H1 (cell line): ENCODE results near the gene CFDP1. TPM values are rescaled to one million over a fixed set of nuclear protein-coding genes. Genes with fewer than 3 reads are reported as not detected.

ENCODE experiments used
- CTCF ChIA-PET: fragments of 300-600 bp; sonication (Branson Sonifier 250); formaldehyde crosslinking; loops from one replicate; lab custom pipeline; 2021; ENCODE audit not compliant: partially characterized antibody; lab: Charles Lee
- POLR2A ChIA-PET: fragments of 300-600 bp; sonication (Branson Sonifier 250); formaldehyde crosslinking; loops from one replicate; lab custom pipeline; 2021; ENCODE audit warnings: inconsistent platforms; ENCODE audit not compliant: partially characterized antibody; lab: Charles Lee
- DNase-seq, 2 experiments: peaks; one replicate each; pipeline versions ENCODE4 v3.0.0 to v3.0.0-alpha.2; 2010 to 2022; ENCODE audit warnings: low spot score in 2 of 2, low read depth in 1 of 2, mixed read lengths in 1 of 2
- FAIRE-seq: peaks from 2 replicates; lab custom pipeline; 2011; peaks lifted over from hg19 to GRCh38; lab: Jason Lieb, UNC
- H2AFZ ChIP-seq: 2 replicates; pipeline ENCODE4 v1.8.1; 2012; ENCODE audit warnings: low read length, inconsistent platforms
- H2AK5ac ChIP-seq: 2 replicates; pipeline ENCODE4 v1.6.1; 2013; ENCODE audit warnings: low read depth, low read length
- H2BK120ac ChIP-seq: replicated peaks from 2 replicates; pipeline ENCODE3; 2013; ENCODE audit warnings: low read depth, low read length, inconsistent platforms
- H2BK12ac ChIP-seq: 2 replicates; pipeline ENCODE4 v1.6.1; 2013; ENCODE audit warnings: low read depth, low read length
- H2BK15ac ChIP-seq: 2 replicates; pipeline ENCODE4 v1.6.1; 2013; ENCODE audit warnings: low read length
- H2BK20ac ChIP-seq: 2 replicates; pipeline ENCODE4 v1.6.1; 2013; ENCODE audit warnings: low read length
- H2BK5ac ChIP-seq: 2 replicates; pipeline ENCODE4 v1.6.1; 2013; ENCODE audit warnings: low read depth, low read length
- H3K14ac ChIP-seq: 2 replicates; pipeline ENCODE4 v1.6.1; 2013; ENCODE audit warnings: inconsistent platforms; ENCODE audit not compliant: insufficient read length
- H3K18ac ChIP-seq: 2 replicates; pipeline ENCODE4 v1.6.1; 2013; ENCODE audit warnings: low read length; ENCODE audit errors: extremely low read depth
- H3K23ac ChIP-seq: 2 replicates; pipeline ENCODE4 v1.6.1; 2013; ENCODE audit warnings: inconsistent platforms; ENCODE audit not compliant: insufficient read length
- H3K23me2 ChIP-seq: 2 replicates; pipeline ENCODE4 v1.6.1; 2013; ENCODE audit warnings: low read depth, low read length
- H3K27ac ChIP-seq: 2 replicates; pipeline ENCODE4 v1.6.1; 2011; ENCODE audit warnings: low read depth, low read length, inconsistent platforms
- H3K27me3 ChIP-seq, 4 experiments: replicated peaks in 1 of 4; 1 replicate in 1 of 4; 2 replicates in 3 of 4; pipeline versions ENCODE4 v1.6.1 to v1.8.1; 2011 to 2013; ENCODE audit warnings: low read length in 3 of 4, mild to moderate bottlenecking in 3 of 4, inconsistent platforms in 2 of 4, mixed read lengths in 2 of 4, moderate library complexity in 1 of 4; ENCODE audit not compliant: control insufficient read depth in 3 of 4, insufficient read depth in 3 of 4; ENCODE audit errors: extremely low read depth in 1 of 4
- H3K36me3 ChIP-seq, 4 experiments: 2 replicates each; pipeline versions ENCODE4 v1.6.1 to v1.8.1; 2011 to 2013; ENCODE audit warnings: mild to moderate bottlenecking in 4 of 4, low read length in 3 of 4, moderate library complexity in 2 of 4, control low read depth in 1 of 4, inconsistent platforms in 1 of 4; ENCODE audit not compliant: insufficient read depth in 4 of 4, control insufficient read depth in 2 of 4
- H3K4ac ChIP-seq: replicated peaks from 2 replicates; pipeline ENCODE3; 2013; ENCODE audit warnings: low read length, low read depth, mixed read lengths, inconsistent platforms; ENCODE audit not compliant: insufficient read length
- H3K4me1 ChIP-seq, 4 experiments: replicated peaks in 1 of 4; 1 replicate in 1 of 4; 2 replicates in 3 of 4; pipeline versions ENCODE4 v1.6.1 to v1.8.1; 2011 to 2013; ENCODE audit warnings: low read length in 3 of 4, inconsistent platforms in 2 of 4, mixed read lengths in 1 of 4; ENCODE audit not compliant: insufficient read depth in 4 of 4, control insufficient read depth in 3 of 4
- H3K4me2 ChIP-seq, 2 experiments: 2 replicates each; pipeline versions ENCODE4 v1.6.1 to v1.8.1; 2011 to 2013; ENCODE audit warnings: low read depth in 2 of 2, low read length in 2 of 2, control low read depth in 1 of 2, inconsistent platforms in 1 of 2, mild to moderate bottlenecking in 1 of 2; ENCODE audit not compliant: insufficient read depth in 1 of 2
- H3K4me3 ChIP-seq, 4 experiments: fragments of 200-600, 300-600 bp in 1 of 4; sonication (generic), shearing (Covaris generic), sonication (Bioruptor Twin) in 1 of 4; 2 replicates each; pipeline versions ENCODE4 v1.5.1 to v1.8.1; 2011 to 2016; ENCODE audit warnings: low read length in 4 of 4, low read depth in 3 of 4, control low read depth in 2 of 4, inconsistent platforms in 2 of 4, mild to moderate bottlenecking in 2 of 4, mixed read lengths in 1 of 4, moderate library complexity in 1 of 4; ENCODE audit not compliant: insufficient read depth in 2 of 4; ENCODE audit errors: extremely low read depth in 1 of 4
- H3K56ac ChIP-seq: replicated peaks from 2 replicates; pipeline ENCODE3; 2013; ENCODE audit warnings: low read depth, mild to moderate bottlenecking, mixed read lengths, low read length, inconsistent platforms; ENCODE audit not compliant: insufficient read length
- H3K79me1 ChIP-seq: 2 replicates; pipeline ENCODE4 v1.6.1; 2013; ENCODE audit warnings: low read depth, low read length, control low read depth
- H3K79me2 ChIP-seq, 2 experiments: 2 replicates each; pipeline versions ENCODE4 v1.6.1 to v1.8.1; 2012 to 2013; ENCODE audit warnings: low read length in 2 of 2, mild to moderate bottlenecking in 2 of 2, inconsistent platforms in 1 of 2; ENCODE audit not compliant: insufficient read depth in 2 of 2, control insufficient read depth in 1 of 2
- H3K9ac ChIP-seq, 4 experiments: replicated peaks in 1 of 4; 1 replicate in 1 of 4; 2 replicates in 3 of 4; pipeline versions ENCODE4 v1.6.1 to v1.8.1; 2011 to 2013; ENCODE audit warnings: low read depth in 3 of 4, low read length in 3 of 4, control low read depth in 2 of 4, mild to moderate bottlenecking in 2 of 4, moderate library complexity in 2 of 4, inconsistent platforms in 1 of 4; ENCODE audit errors: extremely low read depth in 1 of 4
- H3K9me3 ChIP-seq, 2 experiments: 2 replicates each; pipeline versions ENCODE4 v1.6.1 to v1.8.1; 2012 to 2013; ENCODE audit warnings: mild to moderate bottlenecking in 2 of 2, moderate library complexity in 2 of 2, control low read depth in 1 of 2, inconsistent platforms in 1 of 2, low read depth in 1 of 2, low read length in 1 of 2, mixed read lengths in 1 of 2; ENCODE audit not compliant: insufficient read depth in 2 of 2
- H4K20me1 ChIP-seq, 2 experiments: replicated peaks in 1 of 2; 2 replicates each; pipeline versions ENCODE3 to v1.8.1; 2011 to 2013; ENCODE audit warnings: inconsistent platforms in 2 of 2, low read length in 2 of 2, mild to moderate bottlenecking in 1 of 2; ENCODE audit not compliant: insufficient read depth in 2 of 2, control insufficient read depth in 1 of 2
- H4K5ac ChIP-seq: 2 replicates; pipeline ENCODE4 v1.6.1; 2013; ENCODE audit warnings: low read length, low read depth, mixed read lengths, inconsistent platforms; ENCODE audit not compliant: insufficient read length
- H4K8ac ChIP-seq: 2 replicates; pipeline ENCODE4 v1.8.0; 2013; ENCODE audit warnings: mild to moderate bottlenecking, moderate library complexity, low read length, inconsistent platforms; ENCODE audit not compliant: insufficient read depth; ENCODE audit errors: extremely low read depth
- H4K91ac ChIP-seq: replicated peaks from 2 replicates; pipeline ENCODE3; 2013; ENCODE audit warnings: low read length, mixed read lengths, inconsistent platforms; ENCODE audit not compliant: insufficient read length
- CEBPB ChIP-seq: IDR thresholded peaks from 2 replicates; pipeline ENCODE4 v1.6.1; 2012; ENCODE audit warnings: low read depth, low read length
- WGBS, 2 experiments: shearing (Covaris generic) in 1 of 2; methylation state at CpG; one replicate each; pipeline versions ENCODE4 v1.1.6 to v1.1.7; 2013 to 2015; ENCODE audit warnings: low lambda C conversion rate in 2 of 2, mixed read lengths in 2 of 2, inconsistent platforms in 1 of 2, low coverage in 1 of 2, missing lambda C conversion rate in 1 of 2; ENCODE audit not compliant: insufficient replicate concordance in 2 of 2, insufficient coverage in 1 of 2, insufficient read length in 1 of 2; ENCODE audit errors: extremely low coverage in 1 of 2, missing lambda C conversion rate in 1 of 2; 5-methylcytosine and 5-hydroxymethylcytosine counted together
- polyA plus RNA-seq, 7 experiments: library from polyadenylated mRNA; depleted of rRNA in 3 of 7; stranded (reverse) in 5 of 7; unstranded in 2 of 7; fragments of >200 nt in 5 of 7; fragments of 200-250 nt in 2 of 7; gene quantifications; 1 replicate in 5 of 7; 2 replicates in 1 of 7; 4 replicates in 1 of 7; pipeline versions ENCODE4 v1.2.1 to v1.2.3, GENCODE V29; 2011 to 2013; ENCODE audit warnings: missing spikeins in 2 of 7, mixed read lengths in 2 of 7
- total RNA-seq: library from RNA; stranded (reverse); fragmentation: NEBNext Ultra II Directional; extraction: Animal tissue kit (Norgen Biotek cat#: 25700); gene quantifications from 2 replicates; pipeline ENCODE4 v1.2.1, GENCODE V29; 2021

CFDP1 gene
- total and polyA plus RNA-seq, 2 of the 8 experiments (the other 6 are each of a cell fraction or from before 2014, with no cell fraction given), result 25.5 to 77.3 TPM

DNA sequence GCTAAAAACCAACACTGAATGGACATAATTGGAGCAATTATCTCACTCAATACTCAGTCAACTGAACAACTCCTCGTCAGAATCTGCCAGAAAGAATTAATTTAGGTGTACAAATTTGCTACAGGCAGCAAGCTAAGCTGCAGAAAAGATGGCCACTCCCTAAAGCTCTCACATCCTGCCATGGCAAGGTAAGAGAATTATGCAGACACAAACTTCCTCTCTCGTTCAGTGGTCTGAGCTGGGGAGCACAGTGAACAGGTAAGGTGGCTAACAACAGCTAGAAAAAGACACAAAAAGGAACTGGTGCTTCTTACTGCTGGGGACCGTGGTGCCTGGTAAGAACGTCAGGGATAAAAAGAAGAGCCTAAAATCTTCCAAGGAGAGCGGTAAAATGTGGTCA lies 107.0 kb downstream of the CFDP1 start:
- no peak for TF ChIP-seq CEBPB
- TF ChIP-seq, all 59 proteins: peak for 0
- H2BK12ac ChIP-seq, result no peak overlapping the region

More for the DNA sequence above, 107.0 kb downstream of the CFDP1 start:
- H2BK15ac ChIP-seq, result no peak overlapping the region
- no peak overlapping the region for H3K27ac ChIP-seq
- no peak overlapping the region for H2BK20ac ChIP-seq
- no peaks in the 10 kb centered on the region; a peak in 1 of 8 replicates for H3K36me3 ChIP-seq
- no peaks in the 10 kb centered on the region; the same call in 1 of the 2 replicates for H3K79me1 ChIP-seq
- H3K27me3 ChIP-seq, result no peaks in the 10 kb centered on the region
- H3K4ac ChIP-seq, result no peak overlapping the region
- H3K9ac ChIP-seq, result no peak overlapping the region
- no peaks in the 10 kb centered on the region for H3K23me2 ChIP-seq
- H4K20me1 ChIP-seq, result peaks cover 0 to 2% of the 10 kb centered on the region in 2 experiments
- no peak overlapping the region for H3K56ac ChIP-seq
- H2AFZ ChIP-seq, result no peak overlapping the region
- no peak overlapping the region for H4K8ac ChIP-seq
- 91% methylated on average over 5 of the region's 5 CpGs; no CpG with 5 or more reads in 1 of the 2 experiments for whole genome bisulfite sequencing, 2 experiments
- H3K23ac ChIP-seq, result no peak overlapping the region
- no peak overlapping the region for H2BK120ac ChIP-seq
- no peak overlapping the region for H3K4me2 ChIP-seq
- POLR2A ChIA-PET, result interaction anchor here (1.0 to 1.9 kb wide), 2 partner anchors 12 to 14 kb away, joined by 3 to 6 read pairs; no protein-coding TSS in a partner anchor
- no peaks in the 10 kb centered on the region for H3K9me3 ChIP-seq
- CTCF ChIA-PET, result interaction anchor here (0.9 to 2.2 kb wide), 6 partner anchors 8 to 72 kb away, joined by 3 to 8 read pairs (median 3); no protein-coding TSS in a partner anchor
- no peak for FAIRE-seq
- H2BK5ac ChIP-seq, result no peak overlapping the region
- no peaks in the 10 kb centered on the region; a peak in 1 of 4 replicates for H3K79me2 ChIP-seq
- no peak overlapping the region for H3K4me3 ChIP-seq
- no peak overlapping the region for H4K91ac ChIP-seq
- no peak overlapping the region for H3K18ac ChIP-seq
- no peak overlapping the region for H4K5ac ChIP-seq
- no peak for DNase-seq
- no peak overlapping the region for H3K14ac ChIP-seq
- peaks cover 0 to 2% (median 0%) of the 10 kb centered on the region in 4 experiments; a peak in 1 of 7 replicates for H3K4me1 ChIP-seq
- H2AK5ac ChIP-seq, result no peak overlapping the region
